Measurements from ENCODE around the gene COLEC11.
"Not testable (repeated sequence)": the region's sequence is repeated elsewhere in the genome, so short reads cannot be mapped to it uniquely, and the experiment has no call there.

The COLEC11 gene

GRCh38 chr2:3594493-3595281 is at the start of gene COLEC11:
TSS of gene COLEC11 (plus strand) at chr2:3595112. CDS start at chr2:3604341, 9,229 bp downstream.
- no peak for DNase-seq

- DNase-seq: no peak
Measured at GRCh38 chr2:3545788-3546478, 49.0 kb upstream of the COLEC11 start.

- no peak for DNase-seq
Measured at GRCh38 chr2:3547915-3548314, 47.0 kb upstream of the COLEC11 start.

GRCh38 chr2:3553946-3554345 is 41.0 kb upstream of the COLEC11 start:
- no peak for DNase-seq

- no peak for DNase-seq
Measured at GRCh38 chr2:3557639-3558204, 37.2 kb upstream of the COLEC11 start.

- peak; percentile 89 to 93 for DNase-seq
Measured at GRCh38 chr2:3558205-3559014, 36.5 kb upstream of the COLEC11 start, which contains the start of gene RNASEH1. TSS of gene RNASEH1 (minus strand) at chr2:3558333. CDS start at chr2:3558260, 73 bp downstream.

GRCh38 chr2:3563521-3563976 is 31.4 kb upstream of the COLEC11 start:
- DNase-seq: no peak

GRCh38 chr2:3565117-3565516 is 29.8 kb upstream of the COLEC11 start:
- no peak for DNase-seq

- no peak for DNase-seq
Measured at GRCh38 chr2:3566806-3567205, 28.1 kb upstream of the COLEC11 start.

- DNase-seq: not testable (repeated sequence)
Measured at GRCh38 chr2:3569656-3570055, 25.3 kb upstream of the COLEC11 start.

GRCh38 chr2:3571284-3571683 is 23.6 kb upstream of the COLEC11 start:
- no peak for DNase-seq

GRCh38 chr2:3572620-3573019 is 22.3 kb upstream of the COLEC11 start:
- no peak for DNase-seq

- no peak for DNase-seq
Measured at GRCh38 chr2:3574155-3574554, 20.8 kb upstream of the COLEC11 start.

GRCh38 chr2:3575534-3576262 is 19.2 kb upstream of the COLEC11 start:
- peak in 1 of 2 donors; percentile 27 for DNase-seq

- DNase-seq: not testable (repeated sequence)
Measured at GRCh38 chr2:3576263-3576630, 18.7 kb upstream of the COLEC11 start.

GRCh38 chr2:3578987-3579386 is 15.9 kb upstream of the COLEC11 start:
- DNase-seq: no peak

- no peak for DNase-seq
Measured at GRCh38 chr2:3580449-3580848, 14.5 kb upstream of the COLEC11 start.

GRCh38 chr2:3581367-3582262 is 13.3 kb upstream of the COLEC11 start:
- DNase-seq: no peak

- DNase-seq: no peak
Measured at GRCh38 chr2:3584076-3584475, 10.8 kb upstream of the COLEC11 start.

- DNase-seq: no peak
Measured at GRCh38 chr2:3584608-3585260, 10.2 kb upstream of the COLEC11 start.
